OCI-LY1 (cell line): ENCODE results near the gene EML1.

Source experiments
- H2AFZ ChIP-seq: fragments of 200-600 bp; sonication (generic), shearing (Covaris generic); 2 replicates; pipeline ENCODE4 v1.6.0; 2014; ENCODE audit warnings: antibody characterized with exemption, mild to moderate bottlenecking, low read length
- H3F3A ChIP-seq: fragments of 200-600 bp; sonication (generic), shearing (Covaris generic); 2 replicates; pipeline ENCODE4 v1.6.0; 2014; ENCODE audit warnings: mild to moderate bottlenecking, antibody characterized with exemption, low read length, moderate library complexity; ENCODE audit not compliant: insufficient read depth
- H3K27ac ChIP-seq: fragments of 200-600 bp; sonication (generic); 2 replicates; pipeline ENCODE4 v1.5.1; 2014; ENCODE audit warnings: low read length, mixed run types, mild to moderate bottlenecking, low read depth; ENCODE audit not compliant: poor library complexity, severe bottlenecking
- H3K27me3 ChIP-seq: fragments of 200-600 bp; sonication (generic); 2 replicates; pipeline ENCODE4 v1.6.0; 2014; ENCODE audit warnings: antibody characterized with exemption, mild to moderate bottlenecking, low read length, moderate library complexity; ENCODE audit not compliant: insufficient read depth
- H3K36me3 ChIP-seq: fragments of 200-600 bp; sonication (generic); 2 replicates; pipeline ENCODE4 v1.6.1; 2014; ENCODE audit warnings: mild to moderate bottlenecking, antibody characterized with exemption, low read length, moderate library complexity, mixed read lengths; ENCODE audit not compliant: insufficient read depth
- H3K4me1 ChIP-seq: fragments of 200-600 bp; sonication (generic); 2 replicates; pipeline ENCODE4 v1.5.1; 2014; ENCODE audit warnings: mild to moderate bottlenecking, low read length, moderate library complexity; ENCODE audit not compliant: insufficient read depth, severe bottlenecking
- H3K4me2 ChIP-seq: fragments of 200-600 bp; sonication (generic), shearing (Covaris generic); 2 replicates; pipeline ENCODE4 v1.6.1; 2014; ENCODE audit warnings: low read length
- H3K4me3 ChIP-seq: fragments of 200-600 bp; sonication (generic); 2 replicates; pipeline ENCODE4 v1.5.1; 2014; ENCODE audit warnings: low read length, low read depth, mild to moderate bottlenecking, mixed read lengths; ENCODE audit not compliant: poor library complexity, severe bottlenecking
- H3K79me2 ChIP-seq: fragments of 200-600 bp; shearing (Covaris generic); 2 replicates; pipeline ENCODE4 v1.6.1; 2016; ENCODE audit warnings: mixed run types, low read length, mixed read lengths; ENCODE audit not compliant: insufficient read depth
- H3K9ac ChIP-seq: fragments of 200-600 bp; sonication (generic), shearing (Covaris generic); 2 replicates; pipeline ENCODE4 v1.6.1; 2014; ENCODE audit warnings: mild to moderate bottlenecking, low read length, mixed read lengths
- H3K9me2 ChIP-seq: fragments of 200-600 bp; sonication (generic), shearing (Covaris generic); 2 replicates; pipeline ENCODE4 v1.6.1; 2014; ENCODE audit warnings: low read depth, mild to moderate bottlenecking, low read length, mixed read lengths
- H3K9me3 ChIP-seq: fragments of 200-600 bp; shearing (Covaris generic); 2 replicates; pipeline ENCODE4 v1.6.1; 2014; ENCODE audit warnings: low read length, mixed read lengths
- H4K20me1 ChIP-seq: fragments of 200-600 bp; sonication (generic), shearing (Covaris generic); 2 replicates; pipeline ENCODE4 v1.6.0; 2016; ENCODE audit warnings: mild to moderate bottlenecking, low read length; ENCODE audit not compliant: insufficient read depth
- CTCF ChIP-seq: fragments of 200-600 bp; sonication (generic), shearing (Covaris generic); IDR thresholded peaks from 2 replicates; pipeline ENCODE4 v1.5.1; 2017; ENCODE audit warnings: mild to moderate bottlenecking, antibody characterized with exemption, low read length, moderate library complexity, mixed read lengths
- EZH2 ChIP-seq: fragments of 200-600 bp; sonication (generic), shearing (Covaris generic); IDR thresholded peaks from 2 replicates; pipeline ENCODE4 v1.8.0; 2017; ENCODE audit warnings: borderline replicate concordance, mixed run types, mild to moderate bottlenecking, antibody characterized with exemption, low read length, moderate library complexity, mixed read lengths

Gene EML1

GRCh38 chr14:99936738-99937474 lies 143.7 kb downstream of the EML1 start:
- TF ChIP-seq CTCF, result no peak
- H3K4me3 ChIP-seq, result no peak overlapping the region

GRCh38 chr14:99937475-99938244 lies 144.4 kb downstream of the EML1 start:
- Histone ChIP-seq H3K36me3 (no peaks in the 10 kb centered on the region), H3K9me3 (no peaks in the 10 kb centered on the region), H3K9me2 (no peaks in the 10 kb centered on the region), H3K79me2 (no peaks in the 10 kb centered on the region), H3K4me1 (no peaks in the 10 kb centered on the region), H2AFZ (no peak overlapping the region), H3K27ac (no peak overlapping the region), H3K27me3 (no peaks in the 10 kb centered on the region), H3K4me2 (no peak overlapping the region), H3K9ac (no peak overlapping the region), H3K4me3 (no peak overlapping the region), H4K20me1 (no peaks in the 10 kb centered on the region), H3F3A (no peaks in the 10 kb centered on the region)
- no peak for TF ChIP-seq CTCF
- TF ChIP-seq EZH2, result no peak

More at GRCh38 chr14:99936738-99937474, 143.7 kb downstream of the EML1 start:
- Histone ChIP-seq H3K9me3 (no peaks in the 10 kb centered on the region), H4K20me1 (no peaks in the 10 kb centered on the region), H3K27ac (no peak overlapping the region), H3K79me2 (no peaks in the 10 kb centered on the region), H3K4me1 (no peaks in the 10 kb centered on the region), H3F3A (no peaks in the 10 kb centered on the region), H2AFZ (no peak overlapping the region), H3K36me3 (no peaks in the 10 kb centered on the region), H3K9me2 (no peaks in the 10 kb centered on the region), H3K4me2 (no peak overlapping the region), H3K27me3 (0 out of 2 replicates have a peak, but pooled peaks cover 1% of the 10 kb centered on the region), H3K9ac (no peak overlapping the region)

GRCh38 chr14:99938376-99938775 lies 145.2 kb downstream of the EML1 start:
- Histone ChIP-seq H3K4me2 (no peak overlapping the region), H3F3A (no peaks in the 10 kb centered on the region), H3K9me3 (no peaks in the 10 kb centered on the region), H3K79me2 (no peaks in the 10 kb centered on the region), H3K27ac (no peak overlapping the region), H3K9ac (no peak overlapping the region), H4K20me1 (no peaks in the 10 kb centered on the region), H3K9me2 (no peaks in the 10 kb centered on the region), H3K4me1 (no peaks in the 10 kb centered on the region), H3K4me3 (no peak overlapping the region), H3K27me3 (0 out of 2 replicates have a peak, but pooled peaks cover under 1% of the 10 kb centered on the region), H2AFZ (no peak overlapping the region), H3K36me3 (no peaks in the 10 kb centered on the region)
- TF ChIP-seq EZH2, result no peak
- no peak for TF ChIP-seq CTCF
